Parathyroid adenoma (tissue), 2 donors: ENCODE data around the gene SULT1A3.
"Not testable (repeated sequence)": the region's sequence is repeated elsewhere in the genome, so short reads cannot be mapped to it uniquely, and the experiment has no call there.

Experiments
- H2AFZ ChIP-seq: fragments of 300-600 bp; sonication (generic); one replicate; pipeline ENCODE4 v1.7.0; 2017; ENCODE audit warnings: antibody characterized with exemption, mild to moderate bottlenecking
- H3K27ac ChIP-seq: fragments of 300-600 bp; sonication (generic); one replicate; pipeline ENCODE4 v1.7.0; 2017
- H3K27me3 ChIP-seq: fragments of 300-600 bp; sonication (generic); one replicate; pipeline ENCODE4 v1.7.0; 2017; ENCODE audit warnings: low read length; ENCODE audit not compliant: control insufficient read depth, insufficient read depth
- H3K36me3 ChIP-seq: fragments of 300-600 bp; sonication (generic); one replicate; pipeline ENCODE4 v1.7.0; 2017; ENCODE audit warnings: low read length; ENCODE audit not compliant: control insufficient read depth, insufficient read depth
- H3K4me1 ChIP-seq: fragments of 300-600 bp; sonication (generic); one replicate; pipeline ENCODE4 v1.7.0; 2017; ENCODE audit warnings: control low read depth
- H3K4me2 ChIP-seq: fragments of 300-600 bp; sonication (generic); one replicate; pipeline ENCODE4 v1.7.0; 2017; ENCODE audit warnings: low read length
- H3K4me3 ChIP-seq: fragments of 300-600 bp; sonication (generic); one replicate; pipeline ENCODE4 v1.7.0; 2017; ENCODE audit warnings: low read depth, low read length
- H3K79me2 ChIP-seq: fragments of 300-600 bp; sonication (generic); one replicate; pipeline ENCODE4 v1.7.0; 2017; ENCODE audit warnings: control low read depth
- H3K9ac ChIP-seq: fragments of 300-600 bp; sonication (generic); one replicate; pipeline ENCODE4 v1.7.0; 2017; ENCODE audit warnings: mild to moderate bottlenecking
- H3K9me3 ChIP-seq: fragments of 300-600 bp; sonication (generic); one replicate; pipeline ENCODE4 v1.7.0; 2017; ENCODE audit warnings: low read length; ENCODE audit not compliant: control insufficient read depth
- TF ChIP-seq, protein P1 (sequence below): fragments of 300-600 bp; sonication (generic); IDR thresholded peaks from one replicate; pipeline ENCODE4 v1.7.0; 2017; ENCODE audit warnings: antibody characterized with exemption, mild to moderate bottlenecking
- donor health status: primary hyperparathyroidism.

The SULT1A3 gene

GRCh38 chr16:30199049-30199448, at the start of gene SULT1A3:
Gene SULT1A3 (plus strand): TSS chr16:30199255. CDS start chr16:30200729, 1,474 bp downstream.
- H3K9me3 ChIP-seq, H3K79me2 ChIP-seq, H3K27me3 ChIP-seq, H2AFZ ChIP-seq, H3K4me3 ChIP-seq, H3K4me2 ChIP-seq, H3K4me1 ChIP-seq, H3K9ac ChIP-seq, H3K27ac ChIP-seq, H3K36me3 ChIP-seq: not testable (repeated sequence)

GRCh38 chr16:30151091-30151490, 48.0 kb upstream of the SULT1A3 start:
- TF ChIP-seq, protein P1, sequence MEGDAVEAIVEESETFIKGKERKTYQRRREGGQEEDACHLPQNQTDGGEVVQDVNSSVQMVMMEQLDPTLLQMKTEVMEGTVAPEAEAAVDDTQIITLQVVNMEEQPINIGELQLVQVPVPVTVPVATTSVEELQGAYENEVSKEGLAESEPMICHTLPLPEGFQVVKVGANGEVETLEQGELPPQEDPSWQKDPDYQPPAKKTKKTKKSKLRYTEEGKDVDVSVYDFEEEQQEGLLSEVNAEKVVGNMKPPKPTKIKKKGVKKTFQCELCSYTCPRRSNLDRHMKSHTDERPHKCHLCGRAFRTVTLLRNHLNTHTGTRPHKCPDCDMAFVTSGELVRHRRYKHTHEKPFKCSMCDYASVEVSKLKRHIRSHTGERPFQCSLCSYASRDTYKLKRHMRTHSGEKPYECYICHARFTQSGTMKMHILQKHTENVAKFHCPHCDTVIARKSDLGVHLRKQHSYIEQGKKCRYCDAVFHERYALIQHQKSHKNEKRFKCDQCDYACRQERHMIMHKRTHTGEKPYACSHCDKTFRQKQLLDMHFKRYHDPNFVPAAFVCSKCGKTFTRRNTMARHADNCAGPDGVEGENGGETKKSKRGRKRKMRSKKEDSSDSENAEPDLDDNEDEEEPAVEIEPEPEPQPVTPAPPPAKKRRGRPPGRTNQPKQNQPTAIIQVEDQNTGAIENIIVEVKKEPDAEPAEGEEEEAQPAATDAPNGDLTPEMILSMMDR = no peak
- no peak overlapping the region for H2AFZ ChIP-seq
- no peaks in the 10 kb centered on the region for H3K27me3 ChIP-seq
- no peaks in the 10 kb centered on the region for H3K9me3 ChIP-seq
- no peak overlapping the region for H3K4me3 ChIP-seq
- no peaks in the 10 kb centered on the region for H3K79me2 ChIP-seq
- H3K27ac ChIP-seq = no peak overlapping the region
- no peaks in the 10 kb centered on the region for H3K4me1 ChIP-seq
- no peaks in the 10 kb centered on the region for H3K36me3 ChIP-seq
- H3K9ac ChIP-seq = no peak overlapping the region
- no peak overlapping the region for H3K4me2 ChIP-seq

GRCh38 chr16:30152517-30152916, 46.5 kb upstream of the SULT1A3 start:
- Histone ChIP-seq H3K27me3 (no peaks in the 10 kb centered on the region), H3K9me3 (no peaks in the 10 kb centered on the region), H3K4me3 (no peak overlapping the region), H3K4me1 (no peaks in the 10 kb centered on the region), H3K27ac (no peak overlapping the region), H2AFZ (no peak overlapping the region), H3K79me2 (no peaks in the 10 kb centered on the region), H3K4me2 (no peak overlapping the region), H3K36me3 (no peaks in the 10 kb centered on the region), H3K9ac (no peak overlapping the region)
- TF ChIP-seq, protein P1 = no peak

- H2AFZ ChIP-seq = no peak overlapping the region
- H3K36me3 ChIP-seq = no peaks in the 10 kb centered on the region
- no peak overlapping the region for H3K27ac ChIP-seq
- no peaks in the 10 kb centered on the region for H3K79me2 ChIP-seq
- TF ChIP-seq, protein P1 = no peak
- H3K4me3 ChIP-seq = no peak overlapping the region
- no peaks in the 10 kb centered on the region for H3K27me3 ChIP-seq
- H3K4me1 ChIP-seq = no peaks in the 10 kb centered on the region
- no peaks in the 10 kb centered on the region for H3K9me3 ChIP-seq
- H3K9ac ChIP-seq = no peak overlapping the region
- H3K4me2 ChIP-seq = no peak overlapping the region
These were observed 43.9 kb upstream of the SULT1A3 start for GRCh38 chr16:30155188-30155587.

- TF ChIP-seq, protein P1 = no peak
- Histone ChIP-seq H2AFZ (no peak overlapping the region), H3K27ac (no peak overlapping the region), H3K36me3 (no peaks in the 10 kb centered on the region), H3K79me2 (no peaks in the 10 kb centered on the region), H3K4me1 (no peaks in the 10 kb centered on the region), H3K27me3 (no peaks in the 10 kb centered on the region), H3K4me3 (no peak overlapping the region), H3K9me3 (no peaks in the 10 kb centered on the region), H3K9ac (no peak overlapping the region), H3K4me2 (no peak overlapping the region)
These were observed 41.8 kb upstream of the SULT1A3 start for GRCh38 chr16:30157214-30157613.
